Measurements from ENCODE around the gene RNU6-9. TPM values are rescaled to one million over a fixed set of nuclear protein-coding genes. Genes with fewer than 3 reads are reported as not detected.

Gene RNU6-9
- total RNA-seq, 2 donors from 2014 or later, result not detected

DNA sequence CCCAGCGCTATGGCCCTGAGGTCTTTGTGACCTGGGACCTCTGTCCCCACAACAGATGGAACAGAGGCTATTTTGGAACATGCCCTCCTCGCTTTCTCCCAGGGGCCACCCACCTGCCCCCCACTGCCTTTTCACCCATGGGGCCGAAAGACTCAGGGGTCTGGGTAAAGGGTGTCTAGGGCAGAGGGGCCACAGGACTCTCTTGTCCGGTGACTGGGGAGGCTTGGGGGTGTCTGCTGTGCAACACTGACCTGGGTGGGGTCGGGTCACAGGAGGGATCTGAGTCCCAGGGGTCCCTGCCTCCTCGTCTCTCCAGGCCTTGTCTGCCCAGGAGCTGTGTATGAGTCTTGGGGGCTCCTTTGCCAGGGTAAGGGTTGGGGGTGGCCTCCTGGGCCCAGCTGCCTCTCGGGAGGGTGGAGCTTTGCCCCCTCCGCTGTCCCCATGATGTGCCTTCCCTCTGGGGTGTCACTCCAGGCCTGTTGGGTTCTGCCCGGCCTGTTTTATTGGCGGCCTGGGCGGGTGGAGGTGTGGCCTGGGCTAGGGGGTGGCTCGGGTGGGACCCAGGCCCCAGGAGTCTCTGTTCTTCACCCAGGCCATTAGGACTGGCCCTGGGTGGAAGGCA lies 34.6 kb downstream of the RNU6-9 start:
- no peak overlapping the region for H3K27ac Mint-ChIP-seq
- H3K36me3 Mint-ChIP-seq (ENCODE audit: low read depth), result peaks cover 2% of the 10 kb centered on the region
- ATAC-seq (no peak), DNase-seq (no peak)
- H3K4me1 Mint-ChIP-seq, result peaks cover 10% of the 10 kb centered on the region
- H3K27me3 Mint-ChIP-seq, result no peaks in the 10 kb centered on the region
- H3K4me3 Mint-ChIP-seq, result peak overlapping the region; percentile 84
- H3K9me3 ChIP-seq (ENCODE audit: control insufficient read depth, low read length, poor library complexity, severe bottlenecking), result no peaks in the 10 kb centered on the region

- peaks cover 2% of the 10 kb centered on the region for H3K36me3 Mint-ChIP-seq (ENCODE audit: low read depth)
- DNase-seq (no peak), ATAC-seq (no peak)
- no peaks in the 10 kb centered on the region for H3K9me3 ChIP-seq (ENCODE audit: control insufficient read depth, low read length, poor library complexity, severe bottlenecking)
- H3K27ac Mint-ChIP-seq, result no peak overlapping the region
- peaks cover 15% of the 10 kb centered on the region for H3K4me1 Mint-ChIP-seq
- no peak overlapping the region for H3K4me3 Mint-ChIP-seq
- H3K27me3 Mint-ChIP-seq, result no peaks in the 10 kb centered on the region
Observed at GRCh38 chr19:928471-929202, 35.4 kb downstream of the RNU6-9 start.

- Mint-ChIP-seq H3K27ac (no peak overlapping the region), H3K36me3 (ENCODE audit: low read depth) (peaks cover 2% of the 10 kb centered on the region), H3K27me3 (no peaks in the 10 kb centered on the region), H3K4me1 (peaks cover 13% of the 10 kb centered on the region), H3K4me3 (no peak overlapping the region)
- H3K9me3 ChIP-seq (ENCODE audit: control insufficient read depth, low read length, poor library complexity, severe bottlenecking), result no peaks in the 10 kb centered on the region
- DNase-seq (no peak), ATAC-seq (no peak)
Observed at GRCh38 chr19:929203-929890, 36.1 kb downstream of the RNU6-9 start.

DNA sequence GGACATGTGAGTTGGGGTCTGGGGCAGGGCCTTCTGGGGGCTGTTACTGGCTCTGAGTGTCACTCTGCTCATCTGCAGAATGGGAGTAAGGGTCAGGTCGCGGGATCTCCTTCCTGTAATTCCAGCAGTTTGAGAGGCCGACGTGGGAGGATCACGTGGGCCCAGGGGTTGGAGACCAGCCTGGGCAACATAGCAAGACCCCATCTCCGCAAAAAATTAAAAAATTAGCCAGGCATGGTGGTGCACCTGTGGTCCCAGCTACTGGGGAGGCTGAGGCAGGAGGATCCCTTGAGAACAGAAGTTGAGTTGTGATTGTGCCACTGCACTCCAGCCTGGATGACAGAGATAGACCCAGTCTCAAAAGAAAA lies 36.6 kb downstream of the RNU6-9 start:
- H3K4me3 Mint-ChIP-seq, result no peak overlapping the region

DNA sequence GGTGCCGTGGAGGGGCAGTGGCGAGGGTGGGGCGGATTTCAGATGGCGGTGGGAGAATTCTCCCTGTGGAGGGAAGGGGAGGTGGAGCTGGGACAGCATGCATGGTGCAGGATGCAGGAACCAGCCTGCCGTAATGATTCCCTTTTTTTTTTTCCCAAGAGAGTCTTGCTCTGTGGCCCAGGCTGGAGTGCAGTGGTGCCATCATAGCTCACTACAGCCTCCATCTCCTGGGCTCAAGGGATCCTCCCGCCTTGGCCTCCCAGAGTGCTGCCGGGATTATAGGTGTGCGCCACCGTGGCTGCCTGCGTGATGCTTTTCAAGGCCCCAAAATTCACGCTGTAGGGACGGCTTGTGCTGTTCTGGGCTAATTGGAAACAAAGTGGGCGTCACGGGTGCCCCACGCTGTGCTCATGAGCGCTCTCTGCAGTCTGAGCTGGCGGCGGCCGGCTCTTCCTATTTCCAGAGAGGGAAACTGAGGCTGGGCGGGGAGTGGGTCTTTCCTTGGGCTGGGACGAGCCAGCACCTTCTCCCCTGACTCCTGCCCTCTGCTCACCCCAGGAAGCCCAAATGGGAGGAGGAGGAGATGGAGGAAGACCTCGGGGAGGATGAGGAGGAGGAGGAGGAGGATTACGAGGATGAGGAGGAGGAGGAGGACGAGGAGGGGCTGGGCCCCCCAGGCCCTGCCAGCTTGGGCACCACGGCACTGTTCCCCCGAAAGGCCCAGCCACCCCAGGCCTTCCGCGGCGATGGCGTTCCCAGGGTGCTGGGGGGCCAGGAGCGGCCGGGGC lies 38.8 kb downstream of the RNU6-9 start:
- Mint-ChIP-seq H3K4me1 (peaks cover 14% of the 10 kb centered on the region), H3K27ac (peak overlapping the region; percentile 63), H3K27me3 (no peaks in the 10 kb centered on the region), H3K4me3 (peak overlapping the region; percentile 76), H3K36me3 (ENCODE audit: low read depth) (peaks cover 2% of the 10 kb centered on the region)
- H3K9me3 ChIP-seq (ENCODE audit: control insufficient read depth, low read length, poor library complexity, severe bottlenecking), result no peaks in the 10 kb centered on the region
- ATAC-seq, result no peak
- DNase-seq, result no peak

More for the DNA sequence above, 36.6 kb downstream of the RNU6-9 start:
- Mint-ChIP-seq H3K4me1 (peaks cover 13% of the 10 kb centered on the region), H3K27me3 (no peaks in the 10 kb centered on the region), H3K36me3 (ENCODE audit: low read depth) (peaks cover 2% of the 10 kb centered on the region), H3K27ac (no peak overlapping the region)
- ATAC-seq (no peak), DNase-seq (no peak)
- H3K9me3 ChIP-seq (ENCODE audit: control insufficient read depth, low read length, poor library complexity, severe bottlenecking), result no peaks in the 10 kb centered on the region

- H3K36me3 Mint-ChIP-seq (ENCODE audit: low read depth), result peaks cover 4% of the 10 kb centered on the region
- peak; percentile 77 for ATAC-seq
- no peaks in the 10 kb centered on the region for H3K9me3 ChIP-seq (ENCODE audit: control insufficient read depth, low read length, poor library complexity, severe bottlenecking)
- peaks cover 18% of the 10 kb centered on the region for H3K4me1 Mint-ChIP-seq
- peak overlapping the region; percentile 63 for H3K27ac Mint-ChIP-seq
- H3K27me3 Mint-ChIP-seq, result no peaks in the 10 kb centered on the region
- DNase-seq, result no peak
- H3K4me3 Mint-ChIP-seq, result peak overlapping the region; percentile 93
Observed at GRCh38 chr19:932648-933552, 39.6 kb downstream of the RNU6-9 start.

DNA sequence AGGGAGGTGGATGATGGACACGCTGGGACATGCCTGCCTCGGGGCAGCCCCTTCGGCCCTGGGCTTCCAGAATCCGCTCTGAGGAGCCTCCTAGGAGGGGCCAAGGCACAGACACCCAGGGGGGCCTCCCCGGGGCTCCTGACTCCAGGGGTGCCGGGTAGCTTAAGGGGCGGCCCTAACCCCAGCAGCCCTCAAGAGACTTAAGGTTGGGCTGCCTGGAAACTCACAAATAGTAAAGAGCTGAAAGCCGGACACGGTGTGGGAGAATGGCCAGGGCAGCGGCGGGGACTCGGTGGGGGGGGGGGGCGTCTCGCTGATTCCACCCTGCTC lies 40.2 kb downstream of the RNU6-9 start:
- Mint-ChIP-seq H3K4me1 (peaks cover 18% of the 10 kb centered on the region), H3K4me3 (no peak overlapping the region), H3K27ac (no peak overlapping the region), H3K36me3 (ENCODE audit: low read depth) (peaks cover 4% of the 10 kb centered on the region), H3K27me3 (no peaks in the 10 kb centered on the region)
- DNase-seq (no peak), ATAC-seq (no peak)
- H3K9me3 ChIP-seq (ENCODE audit: control insufficient read depth, low read length, poor library complexity, severe bottlenecking), result no peaks in the 10 kb centered on the region

DNA sequence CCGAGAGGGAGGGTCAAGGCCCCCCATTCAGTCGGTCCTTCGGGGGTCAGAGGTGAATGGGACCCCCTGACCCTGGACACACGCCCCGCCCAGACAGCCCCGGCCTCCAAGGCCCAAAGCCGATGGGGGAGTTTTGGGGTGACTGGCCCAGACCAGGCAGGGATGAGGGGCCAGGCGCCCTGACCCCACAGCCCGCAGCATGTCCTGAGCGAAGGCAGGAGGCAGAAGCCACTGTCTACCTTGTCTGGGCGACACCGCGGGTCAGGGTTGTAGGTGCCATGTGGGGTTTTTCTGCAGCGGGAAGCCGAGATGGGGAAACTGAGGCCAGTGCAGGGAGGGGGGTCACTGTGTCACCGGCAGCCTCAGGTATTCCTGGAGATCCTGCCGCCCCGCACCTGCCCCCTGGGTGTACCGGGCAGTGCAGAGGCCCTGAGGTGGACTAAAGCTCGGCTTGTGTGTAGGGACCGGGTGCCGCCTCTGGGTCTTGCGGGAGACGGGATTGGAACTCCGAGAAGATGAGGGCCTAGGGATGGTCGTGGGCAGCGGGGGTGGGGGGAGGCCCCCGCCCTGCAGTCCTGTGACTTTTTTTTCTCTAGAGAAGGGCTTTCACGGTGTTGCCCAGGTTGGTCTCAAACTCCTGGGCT lies 41.0 kb downstream of the RNU6-9 start:
- no peaks in the 10 kb centered on the region for H3K9me3 ChIP-seq (ENCODE audit: control insufficient read depth, low read length, poor library complexity, severe bottlenecking)
- Mint-ChIP-seq H3K4me3 (no peak overlapping the region), H3K27ac (no peak overlapping the region), H3K27me3 (no peaks in the 10 kb centered on the region), H3K4me1 (peaks cover 18% of the 10 kb centered on the region), H3K36me3 (ENCODE audit: low read depth) (peaks cover 4% of the 10 kb centered on the region)
- no peak for ATAC-seq
- no peak for DNase-seq

GRCh38 chr19:934865-935479 lies 41.7 kb downstream of the RNU6-9 start:
- H3K27ac Mint-ChIP-seq, result no peak overlapping the region
- ATAC-seq (no peak), DNase-seq (no peak)

DNA sequence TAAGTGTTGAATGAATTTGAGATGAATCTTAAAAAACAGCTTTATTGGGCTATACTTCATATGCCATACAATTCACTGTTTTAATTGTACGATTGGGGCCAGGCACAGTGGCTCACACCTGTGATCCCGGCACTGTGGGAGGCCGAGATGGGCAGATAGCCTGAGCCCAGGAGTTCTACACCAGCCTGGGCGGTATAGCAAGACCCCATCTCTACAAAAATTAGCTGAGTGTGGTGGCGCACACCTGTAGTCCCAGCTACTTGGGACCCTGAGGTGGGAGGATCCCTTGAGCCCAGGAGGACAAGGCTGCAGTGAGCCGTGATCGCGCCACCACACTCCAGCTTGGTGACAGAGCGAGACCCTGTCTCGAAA lies 42.9 kb downstream of the RNU6-9 start:
- Mint-ChIP-seq H3K27ac (no peak overlapping the region), H3K27me3 (no peaks in the 10 kb centered on the region), H3K36me3 (ENCODE audit: low read depth) (peaks cover 4% of the 10 kb centered on the region), H3K4me3 (no peak overlapping the region), H3K4me1 (peaks cover 30% of the 10 kb centered on the region)
- H3K9me3 ChIP-seq (ENCODE audit: control insufficient read depth, low read length, poor library complexity, severe bottlenecking), result no peaks in the 10 kb centered on the region
- DNase-seq (no peak), ATAC-seq (no peak)

More at GRCh38 chr19:934865-935479, 41.7 kb downstream of the RNU6-9 start:
- Mint-ChIP-seq H3K4me1 (peaks cover 23% of the 10 kb centered on the region), H3K36me3 (ENCODE audit: low read depth) (peaks cover 4% of the 10 kb centered on the region), H3K27me3 (no peaks in the 10 kb centered on the region), H3K4me3 (no peak overlapping the region)
- H3K9me3 ChIP-seq (ENCODE audit: control insufficient read depth, low read length, poor library complexity, severe bottlenecking), result no peaks in the 10 kb centered on the region

GRCh38 chr19:937259-937694 lies 44.0 kb downstream of the RNU6-9 start:
- no peaks in the 10 kb centered on the region for H3K9me3 ChIP-seq (ENCODE audit: control insufficient read depth, low read length, poor library complexity, severe bottlenecking)
- H3K36me3 Mint-ChIP-seq (ENCODE audit: low read depth), result peaks cover 4% of the 10 kb centered on the region
- H3K4me1 Mint-ChIP-seq, result peaks cover 32% of the 10 kb centered on the region
- no peaks in the 10 kb centered on the region for H3K27me3 Mint-ChIP-seq
- ATAC-seq (peak; percentile 16), DNase-seq (no peak)
- H3K4me3 Mint-ChIP-seq, result no peak overlapping the region
- H3K27ac Mint-ChIP-seq, result no peak overlapping the region
